GM23248 (cell line): Measurements from ENCODE around the gene RAB14.

Source experiments
- EZH2 ChIP-seq: fragments of 200-600 bp; sonication (generic); IDR thresholded peaks from 2 replicates; pipeline ENCODE4 v1.6.1; 2018; ENCODE audit warnings: antibody characterized with exemption, mild to moderate bottlenecking; ENCODE audit not compliant: insufficient read depth, poor library complexity, severe bottlenecking
- EZH2phosphoT487 ChIP-seq: fragments of 200-600 bp; sonication (generic); IDR thresholded peaks from 2 replicates; pipeline ENCODE4 v1.6.1; 2018; ENCODE audit warnings: antibody characterized with exemption, moderate library complexity, mild to moderate bottlenecking, low read depth; ENCODE audit not compliant: insufficient read depth

DNA sequence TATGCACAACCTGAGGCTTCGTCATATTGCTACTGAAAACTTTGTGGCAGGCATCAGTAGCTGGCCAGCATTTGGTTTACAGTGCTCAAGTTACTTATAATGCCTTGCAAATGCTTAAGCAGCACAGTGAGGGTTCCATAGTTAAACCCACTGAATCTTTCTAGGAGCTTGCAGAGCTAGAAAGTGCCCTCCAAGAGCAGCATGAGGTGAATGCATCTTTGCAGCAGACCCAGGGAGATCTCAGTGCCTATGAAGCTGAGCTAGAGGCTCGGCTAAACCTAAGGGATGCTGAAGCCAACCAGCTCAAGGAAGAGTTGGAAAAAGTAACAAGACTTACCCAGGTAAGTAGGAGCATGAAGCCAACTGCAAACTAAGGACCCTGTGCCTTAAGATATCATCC lies 66.0 kb downstream of the RAB14 start:
- TF ChIP-seq EZH2 (no peak), EZH2phosphoT487 (no peak)
